ENCODE results near the gene SAMD3.
"Not testable (repeated sequence)": the region's sequence is repeated elsewhere in the genome, so short reads cannot be mapped to it uniquely, and the experiment has no call there.

Gene SAMD3

DNA sequence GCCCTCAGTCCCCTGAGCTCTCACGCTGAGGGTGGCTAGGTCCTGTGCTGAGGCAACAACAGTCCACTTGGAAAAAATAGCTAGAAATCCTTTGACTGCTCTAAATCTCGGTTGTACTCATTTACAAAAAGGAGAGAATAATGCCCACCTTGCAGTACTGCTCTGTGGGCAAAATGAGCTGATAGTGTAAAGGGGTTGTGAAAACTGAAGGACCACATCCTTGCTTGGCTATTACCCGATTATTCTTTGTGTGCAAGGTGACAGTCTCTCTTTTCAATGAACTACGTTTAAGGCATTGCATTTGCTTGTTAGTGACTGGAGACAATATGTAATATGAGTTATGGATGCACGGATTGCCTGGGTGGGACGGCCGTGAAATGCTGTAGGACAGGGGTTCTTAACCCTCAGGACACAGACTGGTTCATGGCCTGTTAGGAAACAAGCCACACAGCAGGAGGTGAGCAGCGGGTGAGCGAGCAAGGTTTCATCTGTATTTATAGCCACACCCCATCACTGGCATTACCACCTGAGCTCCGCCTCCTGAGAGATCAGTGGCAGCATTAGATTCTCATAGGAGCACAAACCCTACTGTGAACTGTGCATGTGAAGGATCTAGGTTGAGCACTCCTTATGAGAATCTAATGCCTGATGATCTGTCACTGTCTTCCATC lies 14.6 kb downstream of the SAMD3 start:
- no peak for DNase-seq

DNA sequence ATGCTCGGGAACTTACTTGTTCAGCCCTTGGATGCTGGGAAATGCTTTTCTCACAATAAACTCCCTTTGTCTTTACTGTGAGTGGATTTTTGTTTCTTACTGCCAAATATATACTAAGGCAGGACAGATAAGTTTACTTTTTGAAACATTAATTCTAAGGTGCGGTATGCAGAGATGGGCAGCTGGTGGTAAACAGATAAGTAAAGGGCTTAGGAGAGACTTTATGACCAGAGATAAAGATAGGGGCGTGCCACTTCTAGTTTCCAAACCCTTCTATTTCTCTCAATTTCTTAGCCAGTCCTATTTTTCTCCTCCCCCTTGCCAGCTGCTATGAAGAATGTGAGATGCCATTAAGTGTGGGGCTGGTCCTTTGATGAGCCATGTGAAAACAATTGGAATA lies 16.3 kb downstream of the SAMD3 start:
- DNase-seq, result no peak

DNA sequence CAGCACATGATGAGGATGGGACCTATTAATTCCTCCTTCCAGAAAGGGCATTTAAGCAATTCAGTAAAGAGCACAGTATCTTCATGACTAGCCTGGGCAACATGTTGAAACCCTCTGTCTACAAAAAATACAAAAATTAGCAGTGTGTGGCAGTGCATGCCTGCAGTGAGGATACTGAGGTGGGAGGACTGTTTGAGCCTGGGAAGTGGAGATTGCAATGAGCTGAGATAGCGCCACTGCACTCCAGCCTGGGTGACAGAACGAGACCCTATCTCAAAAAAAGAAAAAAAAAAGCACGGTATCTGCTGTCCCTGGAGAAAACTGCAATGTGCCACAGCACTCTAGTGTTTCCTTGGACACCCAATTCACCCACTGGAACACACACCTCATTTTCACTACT lies 18.4 kb downstream of the SAMD3 start:
- DNase-seq, result no peak

GRCh38 chr6:130203370-130203769 lies 19.4 kb downstream of the SAMD3 start:
- DNase-seq, result no peak

DNA sequence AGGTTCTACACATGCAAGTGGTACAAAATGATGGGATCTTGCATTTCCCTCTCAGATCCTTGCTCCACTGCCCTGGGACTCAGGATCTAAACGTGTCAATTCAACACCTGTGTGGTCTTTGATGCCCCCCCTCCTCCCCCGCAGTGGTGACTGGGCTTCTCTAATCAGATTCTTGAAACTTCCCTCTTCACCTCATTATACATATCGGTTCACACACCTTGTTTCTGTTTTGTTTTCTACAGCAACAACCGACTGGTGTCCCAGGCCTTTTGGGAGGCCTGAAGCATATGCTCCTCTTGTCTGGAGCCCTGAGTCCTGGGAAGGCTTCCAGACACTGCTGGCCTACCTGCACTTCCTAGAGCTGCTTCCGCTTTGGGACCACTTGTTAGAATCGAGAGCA lies 20.0 kb downstream of the SAMD3 start:
- DNase-seq, result no peak

GRCh38 chr6:130200020-130200419 lies 22.7 kb downstream of the SAMD3 start:
- DNase-seq, result no peak

DNA sequence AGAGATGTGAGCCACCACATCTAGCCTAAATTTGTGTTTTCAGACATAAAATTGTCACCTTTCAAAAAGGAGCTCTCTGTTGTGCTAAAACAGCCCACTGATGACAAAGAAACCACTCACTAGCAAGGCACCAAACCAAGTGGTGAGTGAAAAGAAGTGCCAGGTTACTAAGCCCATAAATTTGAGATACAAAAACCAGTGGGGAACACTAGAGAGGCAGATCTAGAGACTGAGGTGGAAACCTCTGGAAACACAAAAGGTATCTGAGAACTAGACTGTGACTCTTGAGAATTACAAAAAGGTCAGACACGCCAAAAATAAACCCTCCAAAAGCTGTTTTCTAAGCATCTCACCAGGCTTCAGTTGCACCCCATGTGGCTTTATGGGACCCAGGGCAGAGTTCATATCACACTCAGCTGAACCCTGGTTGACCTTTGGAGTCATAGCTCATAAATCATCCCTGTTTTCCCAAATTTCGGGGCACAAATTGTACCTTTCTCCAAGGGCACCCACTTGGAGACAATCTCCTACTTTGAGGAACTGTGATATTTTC lies 24.2 kb downstream of the SAMD3 start:
- DNase-seq, result no peak

- not testable (repeated sequence) for DNase-seq
Measured at GRCh38 chr6:130197816-130198482, 24.8 kb downstream of the SAMD3 start.

- DNase-seq, result not testable (repeated sequence)
Measured at GRCh38 chr6:130194434-130194833, 28.3 kb downstream of the SAMD3 start.

DNA sequence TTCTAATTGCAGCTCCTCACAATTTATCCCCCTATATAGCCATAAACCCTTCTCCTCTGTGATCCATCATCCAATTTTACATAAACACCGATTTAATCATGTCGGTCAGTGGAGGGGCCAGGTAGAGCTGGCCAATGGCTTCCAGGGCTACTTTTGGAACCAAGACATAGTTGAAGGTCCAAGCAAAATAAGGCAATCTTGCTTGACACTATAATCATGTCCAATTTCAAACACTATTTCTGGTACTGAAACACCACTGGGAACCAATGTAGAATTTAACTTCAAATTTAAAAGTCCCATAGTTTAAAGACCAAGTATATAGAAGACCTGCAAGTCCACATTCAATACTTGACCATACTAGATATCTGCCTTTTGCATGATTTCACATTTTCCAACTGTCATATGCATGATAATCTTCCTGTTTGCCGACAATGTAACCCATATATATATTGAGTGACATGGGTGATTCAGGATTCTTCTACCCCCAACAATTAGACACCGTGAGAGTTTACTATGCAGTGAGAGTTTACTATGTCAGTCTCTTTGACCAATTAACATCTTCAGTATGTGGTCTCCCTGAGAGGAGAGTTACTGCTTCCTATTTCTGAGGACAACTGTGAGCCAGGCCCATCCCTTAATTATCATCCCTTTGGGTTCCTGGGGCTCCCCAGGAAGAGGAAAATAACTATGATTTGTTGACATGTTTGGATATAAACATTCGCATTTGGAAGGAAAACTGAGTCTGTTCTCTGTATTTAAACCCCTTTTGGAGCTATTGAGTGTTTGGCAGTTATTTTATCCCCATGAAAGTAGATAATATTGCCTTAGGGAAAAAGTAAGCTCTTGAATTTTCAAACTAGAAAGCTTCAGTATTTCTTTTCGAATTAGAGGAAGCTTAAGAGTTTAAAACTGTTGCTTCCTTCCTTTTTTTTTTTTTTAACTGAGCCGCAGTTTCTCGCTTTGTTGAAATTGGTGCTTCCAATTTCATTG lies 31.8 kb downstream of the SAMD3 start:
- no peak for DNase-seq

- DNase-seq, result no peak
Measured at GRCh38 chr6:130189531-130190397, 33.0 kb downstream of the SAMD3 start.

DNA sequence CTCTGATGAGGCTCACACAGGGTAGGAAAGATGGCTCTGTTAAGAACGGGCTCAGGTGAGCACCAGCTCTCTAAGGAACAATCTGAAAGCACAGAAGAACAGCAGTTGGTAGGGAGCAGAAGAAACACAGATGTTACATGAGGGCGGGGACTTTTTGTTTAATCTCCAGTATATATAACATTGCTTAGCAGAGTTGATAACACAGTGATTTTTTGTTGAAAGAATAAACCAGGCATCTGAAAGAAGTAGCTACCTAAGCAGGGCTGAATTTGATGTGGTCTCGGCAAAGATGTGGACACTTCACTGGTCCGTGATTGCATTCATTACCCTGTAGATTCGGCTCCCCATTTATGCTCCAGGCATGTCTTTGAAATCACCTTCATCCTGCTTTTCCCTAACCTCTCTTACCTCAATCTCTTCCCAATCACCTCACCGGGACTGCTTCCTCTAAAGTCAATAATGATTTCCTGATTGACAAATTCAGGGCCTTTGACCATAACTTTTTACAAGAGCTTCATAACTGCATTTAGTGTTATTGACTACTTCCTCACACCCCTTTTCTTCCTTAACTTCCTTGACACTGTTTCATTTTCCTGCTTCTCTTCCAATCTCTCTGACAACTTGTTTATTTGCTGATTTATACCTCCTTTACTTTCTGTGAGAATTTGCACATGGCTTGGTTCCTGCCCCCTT lies 34.4 kb downstream of the SAMD3 start:
- DNase-seq, result no peak

GRCh38 chr6:130187335-130188206 lies 35.2 kb downstream of the SAMD3 start:
- no peak for DNase-seq

DNA sequence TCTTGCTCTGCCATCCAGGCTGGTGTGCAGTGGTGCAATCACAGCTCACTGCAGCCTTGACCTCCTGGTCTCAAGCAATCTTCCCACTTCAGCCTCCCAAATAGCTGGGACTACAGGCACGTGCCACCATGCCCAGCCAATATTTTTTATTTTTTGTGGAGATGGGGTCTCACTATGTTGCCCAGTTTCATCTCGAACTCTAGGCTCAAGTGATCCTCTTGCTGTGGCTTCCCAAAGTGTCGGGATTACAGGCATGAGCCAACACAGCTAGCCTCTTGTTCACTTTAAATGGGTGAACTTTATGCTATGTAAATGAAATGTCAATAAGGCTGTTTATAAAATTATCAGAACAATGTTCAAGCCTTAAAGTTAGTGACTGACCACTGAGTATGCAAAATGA lies 37.1 kb downstream of the SAMD3 start:
- no peak for DNase-seq

- DNase-seq, result no peak
Measured at GRCh38 chr6:130183271-130184222, 39.2 kb downstream of the SAMD3 start.

GRCh38 chr6:130182466-130182865 lies 40.3 kb downstream of the SAMD3 start:
- no peak for DNase-seq

DNA sequence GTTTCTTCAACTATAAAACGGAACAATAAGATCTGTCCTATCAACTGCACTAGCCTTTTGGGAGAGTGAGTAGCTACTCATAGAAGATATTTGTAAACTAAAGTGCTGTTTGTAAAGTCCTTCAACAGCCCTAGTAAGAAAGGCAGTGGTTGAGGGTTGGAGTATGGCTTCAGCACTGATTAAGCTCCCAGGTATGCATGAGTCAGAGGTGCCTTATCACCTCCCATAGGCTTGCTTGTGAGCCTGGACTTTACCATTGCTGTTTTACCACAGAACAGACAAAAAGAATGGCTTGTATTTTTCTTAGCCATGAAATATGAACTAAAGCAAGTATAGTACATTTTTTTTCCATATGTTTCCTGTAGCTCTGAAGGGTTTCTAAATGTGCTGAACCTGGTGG lies 44.1 kb downstream of the SAMD3 start:
- DNase-seq, result no peak

DNA sequence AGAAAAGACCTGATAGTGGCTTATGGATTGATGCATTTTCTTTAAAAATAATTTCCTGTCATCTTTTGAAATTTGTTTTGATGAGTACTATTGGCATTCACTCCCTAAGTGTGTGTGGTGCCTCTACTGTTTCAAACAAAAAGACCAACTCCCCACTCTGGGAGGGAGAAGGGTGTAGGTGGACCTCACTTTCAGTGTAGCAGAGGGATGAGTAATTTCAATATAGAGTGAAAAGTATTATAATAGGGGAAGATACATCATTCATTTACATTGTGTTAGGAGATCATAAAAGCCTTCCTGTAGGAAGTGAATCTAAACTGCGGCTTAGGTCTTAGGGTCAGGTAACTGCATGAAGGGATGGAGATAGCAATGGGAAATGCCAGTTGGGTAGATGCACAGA lies 46.4 kb downstream of the SAMD3 start:
- DNase-seq, result no peak

GRCh38 chr6:130173377-130174004 lies 49.3 kb downstream of the SAMD3 start:
- DNase-seq, result peak; percentile 95
